Measurements from ENCODE around the gene MEOX1.

GRCh38 chr17:43665937-43666236 lies 4.2 kb upstream of the MEOX1 start:
- no peak for TF ChIP-seq TAF1 (IDR thresholded peaks at IDR 0.05; ENCODE audit: low read depth)
- no peak for TF ChIP-seq YY1 (IDR thresholded peaks at IDR 0.05; ENCODE audit: low read depth)
- TF ChIP-seq MAX (IDR thresholded peaks at IDR 0.05), result no peak
- TF ChIP-seq EP300 (IDR thresholded peaks at IDR 0.05; ENCODE audit: borderline replicate concordance), result no peak
- no peak for TF ChIP-seq USF1 (IDR thresholded peaks at IDR 0.05)
- TF ChIP-seq CEBPB (IDR thresholded peaks at IDR 0.05), result no peak
- no peak for TF ChIP-seq NFIC (IDR thresholded peaks at IDR 0.05)
- TF ChIP-seq FOXM1 (IDR thresholded peaks at IDR 0.05; ENCODE audit: borderline replicate concordance, low read depth), result no peak
- TF ChIP-seq REST (IDR thresholded peaks at IDR 0.05; ENCODE audit: low read depth), result no peak
- TF ChIP-seq RAD21 (IDR thresholded peaks at IDR 0.05; ENCODE audit: low read depth), result no peak
- no peak for TF ChIP-seq TCF12 (IDR thresholded peaks at IDR 0.05; ENCODE audit: low read depth)
